ENCODE measurements around the gene CACUL1. TPM values are rescaled to one million over a fixed set of nuclear protein-coding genes. Genes with fewer than 3 reads are reported as not detected.

Gene CACUL1
- total RNA-seq, 1 experiment from 2014 or later, result 38.5 TPM

DNA sequence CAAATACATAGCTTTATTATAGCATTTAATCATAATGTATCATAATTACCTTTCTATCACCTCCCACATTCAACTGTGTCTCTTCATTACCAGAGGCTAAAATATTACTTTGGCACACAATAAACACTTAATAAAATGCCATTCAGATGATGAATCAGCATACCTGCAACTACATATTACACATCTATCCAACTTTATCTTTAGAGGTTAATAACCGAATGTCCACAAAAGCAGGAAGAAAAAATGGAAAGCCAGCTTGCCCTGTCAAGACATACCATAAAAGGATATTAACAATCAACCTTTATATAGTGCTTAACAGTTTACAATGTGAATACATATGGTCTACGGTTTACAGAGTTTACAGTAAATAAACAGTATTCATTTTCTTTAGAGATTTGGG, 12.7 kb downstream of the CACUL1 start:
- Mint-ChIP-seq H3K4me1 (peaks cover 20 to 32% of the 10 kb centered on the region in 2 experiments), H3K4me3 (no peak overlapping the region), H3K36me3 (ENCODE audit: insufficient read depth in 1 of 3, low read depth in 3 of 3) (peaks cover 0 to 2% (median 0%) of the 10 kb centered on the region in 3 experiments; a peak in 3 of 7 replicates), H3K9me3 (no peaks in the 10 kb centered on the region), H3K27ac (no peak overlapping the region), H3K27me3 (ENCODE audit: low read depth) (no peaks in the 10 kb centered on the region)
- no peak overlapping the region for H3K18ac ChIP-seq (ENCODE audit: insufficient read length, low read depth, low read length)
- no peaks in the 10 kb centered on the region for H3K27me3 ChIP-seq (ENCODE audit: insufficient read depth, low read length)
- H3K79me1 ChIP-seq (ENCODE audit: insufficient read depth, low read depth, low read length, poor library complexity, severe bottlenecking), result peaks cover 3% of the 10 kb centered on the region
- no peak overlapping the region for H4K91ac ChIP-seq (ENCODE audit: insufficient read length, low read depth, low read length)
- no peaks in the 10 kb centered on the region for H3K4me1 ChIP-seq (ENCODE audit: insufficient read depth, low read length)
- no peak overlapping the region for H2AFZ ChIP-seq (ENCODE audit: low read length)
- no peak overlapping the region for H4K8ac ChIP-seq (replicated peaks; ENCODE audit: insufficient read length, low read depth, low read length)
- no peak for DNase-seq
- H3K56ac ChIP-seq (ENCODE audit: insufficient read length, low read depth, low read length), result no peak overlapping the region
- no peak overlapping the region for H3K23ac ChIP-seq (ENCODE audit: insufficient read length, low read depth, low read length)
- H2BK12ac ChIP-seq (ENCODE audit: insufficient read length, low read depth, low read length), result no peak overlapping the region
- no peak overlapping the region for H3K27ac ChIP-seq (ENCODE audit: insufficient read length, low read depth, low read length)
- H4K5ac ChIP-seq (ENCODE audit: insufficient read length, low read depth, low read length), result no peak overlapping the region
- TF ChIP-seq, protein P1, sequence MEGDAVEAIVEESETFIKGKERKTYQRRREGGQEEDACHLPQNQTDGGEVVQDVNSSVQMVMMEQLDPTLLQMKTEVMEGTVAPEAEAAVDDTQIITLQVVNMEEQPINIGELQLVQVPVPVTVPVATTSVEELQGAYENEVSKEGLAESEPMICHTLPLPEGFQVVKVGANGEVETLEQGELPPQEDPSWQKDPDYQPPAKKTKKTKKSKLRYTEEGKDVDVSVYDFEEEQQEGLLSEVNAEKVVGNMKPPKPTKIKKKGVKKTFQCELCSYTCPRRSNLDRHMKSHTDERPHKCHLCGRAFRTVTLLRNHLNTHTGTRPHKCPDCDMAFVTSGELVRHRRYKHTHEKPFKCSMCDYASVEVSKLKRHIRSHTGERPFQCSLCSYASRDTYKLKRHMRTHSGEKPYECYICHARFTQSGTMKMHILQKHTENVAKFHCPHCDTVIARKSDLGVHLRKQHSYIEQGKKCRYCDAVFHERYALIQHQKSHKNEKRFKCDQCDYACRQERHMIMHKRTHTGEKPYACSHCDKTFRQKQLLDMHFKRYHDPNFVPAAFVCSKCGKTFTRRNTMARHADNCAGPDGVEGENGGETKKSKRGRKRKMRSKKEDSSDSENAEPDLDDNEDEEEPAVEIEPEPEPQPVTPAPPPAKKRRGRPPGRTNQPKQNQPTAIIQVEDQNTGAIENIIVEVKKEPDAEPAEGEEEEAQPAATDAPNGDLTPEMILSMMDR (conservative IDR thresholded peaks at IDR 0.05), result no peak
- H3T11ph ChIP-seq (ENCODE audit: low read length), result no peak overlapping the region
- no peaks in the 10 kb centered on the region for H4K20me1 ChIP-seq (ENCODE audit: control insufficient read depth, insufficient read depth, insufficient read length)
- peaks cover 24% of the 10 kb centered on the region; the same call in 1 of the 2 replicates for H3K79me2 ChIP-seq (ENCODE audit: insufficient read depth, low read length)
- H3K23me2 ChIP-seq (ENCODE audit: insufficient read length, low read depth, low read length, poor library complexity, severe bottlenecking), result no peaks in the 10 kb centered on the region
- no peak overlapping the region for H3K4me2 ChIP-seq (ENCODE audit: insufficient read depth, insufficient read length, low read length)
- H2BK20ac ChIP-seq (ENCODE audit: low read depth, low read length, poor library complexity, severe bottlenecking), result no peak overlapping the region
- no peak overlapping the region for H2BK120ac ChIP-seq (ENCODE audit: low read depth, low read length, poor library complexity, severe bottlenecking)
- no peaks in the 10 kb centered on the region for H3K9me3 ChIP-seq (ENCODE audit: control insufficient read depth, low read depth, low read length)
- H3K9ac ChIP-seq (ENCODE audit: extremely low read depth, insufficient read length, low read length), result no peak overlapping the region
- no peak overlapping the region for H2BK5ac ChIP-seq (ENCODE audit: insufficient read length, low read length)
- H3K4ac ChIP-seq (ENCODE audit: low read depth, low read length), result no peak overlapping the region
- WGBS (ENCODE audit: extremely low coverage, insufficient read length, low lambda C conversion rate), result no CpG with 5 or more reads among the region's 2 CpGs
- no peak overlapping the region for H3K14ac ChIP-seq (ENCODE audit: insufficient read depth, low read length)
- H2AK5ac ChIP-seq (ENCODE audit: insufficient read length, low read length), result no peak overlapping the region
- no peak overlapping the region for H2BK15ac ChIP-seq (ENCODE audit: low read depth, low read length)

Data from H9 (cell line).